MM.1S (cell line): Measurements from ENCODE around the gene ABCB9.

ENCODE experiments used
- DNase-seq: peaks from one replicate; pipeline ENCODE4 v3.0.0-alpha.2; 2015
- H2AFZ ChIP-seq: fragments of 300-600 bp; sonication (generic); 2 replicates; pipeline ENCODE4 v1.6.0; 2016; ENCODE audit warnings: antibody characterized with exemption, low read length
- H3F3A ChIP-seq: fragments of 300-600 bp; sonication (generic); 2 replicates; pipeline ENCODE4 v1.6.1; 2016; ENCODE audit warnings: mild to moderate bottlenecking, antibody characterized with exemption, low read length, moderate library complexity, mixed read lengths; ENCODE audit not compliant: insufficient read depth
- H3K27ac ChIP-seq: fragments of 300-600 bp; sonication (generic); 2 replicates; pipeline ENCODE4 v1.5.1; 2016; ENCODE audit warnings: mild to moderate bottlenecking, low read length
- H3K27me3 ChIP-seq: fragments of 300-600 bp; sonication (generic); replicated peaks from 2 replicates; pipeline ENCODE4 v1.6.0; 2016; ENCODE audit warnings: low read length; ENCODE audit not compliant: insufficient read depth
- H3K36me3 ChIP-seq: fragments of 300-600 bp; sonication (generic); replicated peaks from 2 replicates; pipeline ENCODE4 v1.6.1; 2016; ENCODE audit warnings: mild to moderate bottlenecking, low read length, mixed read lengths; ENCODE audit not compliant: insufficient read depth
- H3K4me1 ChIP-seq: fragments of 300-600 bp; sonication (generic); 2 replicates; pipeline ENCODE4 v1.6.1; 2016; ENCODE audit warnings: low read length, mixed read lengths
- H3K4me2 ChIP-seq: fragments of 300-600 bp; sonication (generic); 2 replicates; pipeline ENCODE4 v1.6.0; 2016; ENCODE audit warnings: low read depth, low read length
- H3K4me3 ChIP-seq: fragments of 300-600 bp; sonication (generic); 2 replicates; pipeline ENCODE4 v1.5.1; 2016; ENCODE audit warnings: low read length, mixed read lengths
- H3K79me2 ChIP-seq: fragments of 300-600 bp; sonication (generic); 2 replicates; pipeline ENCODE4 v1.6.1; 2016; ENCODE audit warnings: mixed run types, low read length, mixed read lengths
- H3K9ac ChIP-seq: fragments of 300-600 bp; sonication (generic); 2 replicates; pipeline ENCODE4 v1.6.1; 2016; ENCODE audit warnings: low read length, mixed read lengths
- H3K9me2 ChIP-seq: fragments of 300-600 bp; sonication (generic); replicated peaks from 2 replicates; pipeline ENCODE4 v1.6.1; 2016; ENCODE audit warnings: mild to moderate bottlenecking, low read length, mixed read lengths; ENCODE audit not compliant: insufficient read depth
- H3K9me3 ChIP-seq: fragments of 300-600 bp; sonication (generic); replicated peaks from 2 replicates; pipeline ENCODE4 v1.6.1; 2016; ENCODE audit warnings: mild to moderate bottlenecking, low read length, mixed read lengths; ENCODE audit not compliant: insufficient read depth
- H4K20me1 ChIP-seq: fragments of 300-600 bp; sonication (generic); 2 replicates; pipeline ENCODE4 v1.6.1; 2016; ENCODE audit warnings: mild to moderate bottlenecking, low read length, moderate library complexity, mixed read lengths; ENCODE audit not compliant: insufficient read depth
- CTCF ChIP-seq: fragments of 300-600 bp; sonication (generic); IDR thresholded peaks from 2 replicates; pipeline ENCODE4 v1.5.1; 2016; ENCODE audit warnings: antibody characterized with exemption, low read length, mixed read lengths
- EZH2 ChIP-seq: fragments of 300-600 bp; sonication (generic); optimal IDR thresholded peaks from 2 replicates; pipeline ENCODE3; 2017; ENCODE audit warnings: low read depth, mild to moderate bottlenecking, antibody characterized with exemption, low read length, mixed read lengths
- EZH2phosphoT487 ChIP-seq: fragments of 300-600 bp; sonication (generic); IDR thresholded peaks from 2 replicates; pipeline ENCODE4 v1.6.1; 2018; ENCODE audit warnings: antibody characterized with exemption, low read length

The ABCB9 gene

GRCh38 chr12:122921917-122922316 is 44.3 kb downstream of the ABCB9 start:
- Histone ChIP-seq H3K36me3 (no peaks in the 10 kb centered on the region), H3K27ac (no peak overlapping the region), H4K20me1 (no peaks in the 10 kb centered on the region), H3K9ac (no peak overlapping the region), H3K4me3 (no peak overlapping the region), H3F3A (peaks cover 4% of the 10 kb centered on the region), H3K9me3 (no peaks in the 10 kb centered on the region), H3K4me1 (peaks cover 8% of the 10 kb centered on the region; the same call in 1 of the 2 replicates), H3K4me2 (no peak overlapping the region), H3K79me2 (no peaks in the 10 kb centered on the region), H2AFZ (no peak overlapping the region), H3K9me2 (no peaks in the 10 kb centered on the region), H3K27me3 (no peaks in the 10 kb centered on the region)
- no peak for DNase-seq
- no peak for TF ChIP-seq EZH2phosphoT487
- no peak for TF ChIP-seq CTCF
- no peak for TF ChIP-seq EZH2

GRCh38 chr12:122920687-122921086 is 45.6 kb downstream of the ABCB9 start:
- Histone ChIP-seq H3F3A (no peaks in the 10 kb centered on the region), H3K36me3 (no peaks in the 10 kb centered on the region), H3K4me1 (peaks cover 8% of the 10 kb centered on the region; the same call in 1 of the 2 replicates), H2AFZ (no peak overlapping the region), H3K9ac (no peak overlapping the region), H3K9me2 (no peaks in the 10 kb centered on the region), H3K79me2 (no peaks in the 10 kb centered on the region), H3K9me3 (no peaks in the 10 kb centered on the region), H3K4me2 (no peak overlapping the region), H3K4me3 (no peak overlapping the region), H3K27ac (no peak overlapping the region), H4K20me1 (no peaks in the 10 kb centered on the region), H3K27me3 (no peaks in the 10 kb centered on the region)
- DNase-seq, result no peak
- TF ChIP-seq EZH2phosphoT487 (no peak), CTCF (no peak), EZH2 (no peak)

- no peaks in the 10 kb centered on the region for H3K27me3 ChIP-seq
- DNase-seq, result no peak
- H2AFZ ChIP-seq, result no peak overlapping the region
- H3K9me3 ChIP-seq, result no peaks in the 10 kb centered on the region
- no peaks in the 10 kb centered on the region for H3K79me2 ChIP-seq
- no peaks in the 10 kb centered on the region for H3K36me3 ChIP-seq
- no peaks in the 10 kb centered on the region for H3F3A ChIP-seq
- H3K9me2 ChIP-seq, result no peaks in the 10 kb centered on the region
- H3K27ac ChIP-seq, result no peak overlapping the region
- H4K20me1 ChIP-seq, result no peaks in the 10 kb centered on the region
- H3K4me3 ChIP-seq, result no peak overlapping the region
- H3K4me2 ChIP-seq, result no peak overlapping the region
- peaks cover 8% of the 10 kb centered on the region; the same call in 1 of the 2 replicates for H3K4me1 ChIP-seq
- H3K9ac ChIP-seq, result no peak overlapping the region
- no peak for TF ChIP-seq EZH2phosphoT487
- TF ChIP-seq EZH2, result no peak
- TF ChIP-seq CTCF, result no peak
These were observed 47.4 kb downstream of the ABCB9 start for GRCh38 chr12:122918827-122919226.
